BJ (cell line): ENCODE measurements around the gene SEH1L. TPM values are rescaled to one million over a fixed set of nuclear protein-coding genes. Genes with fewer than 3 reads are reported as not detected.

ENCODE experiments used
- CTCF ChIA-PET: fragments of 350-600 bp; formaldehyde crosslinking; extraction: SDS; loops from one replicate; lab custom pipeline; 2021; ENCODE audit warnings: antibody characterized with exemption, inconsistent platforms; lab: Yijun Ruan, JAX
- POLR2A ChIA-PET: fragments of 300-600 bp; sonication (Branson Sonifier 250); formaldehyde crosslinking; extraction: SDS; loops from one replicate; lab custom pipeline; 2021; ENCODE audit warnings: antibody characterized with exemption; lab: Charles Lee
- DNase-seq: peaks from one replicate; pipeline ENCODE4 v3.0.0-alpha.2; 2011; ENCODE audit warnings: low read depth
- H3K27me3 ChIP-seq: 2 replicates; pipeline ENCODE4 v1.6.0; 2011; ENCODE audit warnings: low read length; ENCODE audit not compliant: control insufficient read depth, insufficient read depth
- H3K36me3 ChIP-seq: 2 replicates; pipeline ENCODE4 v1.5.1; 2011; ENCODE audit warnings: low read length; ENCODE audit not compliant: control insufficient read depth, insufficient read depth
- H3K4me3 ChIP-seq: 2 replicates; pipeline ENCODE4 v1.5.1; 2011; ENCODE audit warnings: low read depth, mild to moderate bottlenecking, control low read depth, low read length
- CTCF ChIP-seq: IDR thresholded peaks from 2 replicates; pipeline ENCODE4 v1.5.1; 2011; ENCODE audit warnings: low read depth, mild to moderate bottlenecking, control low read depth, inconsistent platforms, low read length, moderate library complexity; ENCODE audit not compliant: insufficient read depth
- polyA plus RNA-seq: library from polyadenylated mRNA; depleted of rRNA; stranded (reverse); fragments of >200 nt; gene quantifications from 2 replicates; pipeline ENCODE4 v1.2.3, GENCODE V29; 2011

The SEH1L gene
- polyA plus RNA-seq, 1 experiment: 32.3 TPM

GRCh38 chr18:12989397-12990122 is 41.7 kb downstream of the SEH1L start:
- no peaks in the 10 kb centered on the region for H3K36me3 ChIP-seq
- ChIA-PET CTCF (interaction anchor here (0.7 to 1.1 kb wide), 2 partner anchors 9 to 170 kb away, joined by 3 read pairs; no protein-coding TSS in a partner anchor), POLR2A (no interaction called here)
- DNase-seq: no peak
- H3K4me3 ChIP-seq: no peak overlapping the region
- no peaks in the 10 kb centered on the region for H3K27me3 ChIP-seq
- no peak for TF ChIP-seq CTCF

- POLR2A ChIA-PET: no interaction called here
- no peak overlapping the region; the same call in 1 of the 2 replicates for H3K4me3 ChIP-seq
These were observed 42.3 kb downstream of the SEH1L start for GRCh38 chr18:12990123-12990475.

GRCh38 chr18:12990641-12990966 is 42.8 kb downstream of the SEH1L start:
- DNase-seq: no peak
- Histone ChIP-seq H3K4me3 (peak overlapping the region; percentile 67), H3K36me3 (no peaks in the 10 kb centered on the region), H3K27me3 (no peaks in the 10 kb centered on the region)
- TF ChIP-seq CTCF: no peak
- CTCF ChIA-PET: interaction anchor here (0.9 to 1.5 kb wide), 3 partner anchors 10 to 169 kb away, joined by 3 to 4 read pairs (median 3); no protein-coding TSS in a partner anchor
- POLR2A ChIA-PET: interaction anchor here (0.7 kb wide), 1 partner anchor 160 kb away, joined by 3 read pairs; no protein-coding TSS in a partner anchor

More at GRCh38 chr18:12990123-12990475, 42.3 kb downstream of the SEH1L start:
- CTCF ChIA-PET: interaction anchor here (0.7 kb wide), 1 partner anchor 8 kb away, joined by 3 read pairs; no protein-coding TSS in a partner anchor
- Histone ChIP-seq H3K36me3 (no peaks in the 10 kb centered on the region), H3K27me3 (no peaks in the 10 kb centered on the region)
- no peak for DNase-seq
- TF ChIP-seq CTCF: no peak

GRCh38 chr18:12990967-12991820 is 43.4 kb downstream of the SEH1L start, which contains the start of gene CEP192:
Gene CEP192, plus strand, starts transcription at chr18:12991362. Its CDS starts 8,063 bp downstream, at chr18:12999425.
- no peak for TF ChIP-seq CTCF
- ChIA-PET CTCF (interaction anchor here (0.9 to 1.5 kb wide), 3 partner anchors 9 to 169 kb away, joined by 3 to 4 read pairs (median 3); no protein-coding TSS in a partner anchor), POLR2A (interaction anchor here (0.7 kb wide), 1 partner anchor 160 kb away, joined by 3 read pairs; no protein-coding TSS in a partner anchor)
- peak; percentile 90 for DNase-seq
- Histone ChIP-seq H3K36me3 (no peaks in the 10 kb centered on the region), H3K4me3 (peak within 1 kb of the TSS; percentile 67), H3K27me3 (no peaks in the 10 kb centered on the region)

GRCh38 chr18:12991821-12992179 is 44.0 kb downstream of the SEH1L start:
- DNase-seq: no peak

More at GRCh38 chr18:12991821-12992179, 44.0 kb downstream of the SEH1L start:
- H3K36me3 ChIP-seq: peaks cover 2% of the 10 kb centered on the region; the same call in 1 of the 2 replicates
- ChIA-PET CTCF (interaction anchor here (1.5 kb wide), 1 partner anchor 9 kb away, joined by 4 read pairs; no protein-coding TSS in a partner anchor), POLR2A (no interaction called here)
- no peak for TF ChIP-seq CTCF
- H3K27me3 ChIP-seq: no peaks in the 10 kb centered on the region
- peak overlapping the region; percentile 67 for H3K4me3 ChIP-seq
